ENCODE data around the gene ECE1. TPM values are rescaled to one million over a fixed set of nuclear protein-coding genes. Genes with fewer than 3 reads are reported as not detected.
"Not testable (repeated sequence)": the region's sequence is repeated elsewhere in the genome, so short reads cannot be mapped to it uniquely, and the experiment has no call there.

The ECE1 gene
- total RNA-seq, 4 donors from 2014 or later = 45.6 to 175 (median 59.1) TPM

DNA sequence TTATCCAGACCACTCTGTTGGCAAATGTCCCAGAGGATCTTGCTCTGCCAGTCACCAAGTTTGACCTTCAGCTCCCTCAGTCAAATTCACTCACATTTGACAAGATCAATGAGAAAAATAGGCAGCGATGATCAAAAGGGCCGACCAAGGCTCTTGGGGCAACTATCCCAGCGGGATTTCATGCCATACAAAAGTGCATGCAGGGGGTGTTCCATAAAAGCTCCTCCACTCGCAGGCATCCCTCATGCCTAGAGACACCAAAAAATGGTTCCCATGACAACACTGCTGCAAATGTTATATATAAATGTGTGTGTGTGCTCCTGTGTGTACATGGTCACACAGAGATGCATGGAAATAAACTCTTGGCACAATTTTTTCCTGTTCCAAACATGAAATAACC, 97.4 kb downstream of the ECE1 start:
- H3K4me1 ChIP-seq = no peaks in the 10 kb centered on the region
- H3K4me3 ChIP-seq = no peak overlapping the region
- intact Hi-C loops (cut with DNase I; ENCODE audit: low total_unique reads) = no loop called here
- no peak for TF ChIP-seq POLR2A (IDR thresholded peaks at IDR 0.05)
- TF ChIP-seq, protein P1, sequence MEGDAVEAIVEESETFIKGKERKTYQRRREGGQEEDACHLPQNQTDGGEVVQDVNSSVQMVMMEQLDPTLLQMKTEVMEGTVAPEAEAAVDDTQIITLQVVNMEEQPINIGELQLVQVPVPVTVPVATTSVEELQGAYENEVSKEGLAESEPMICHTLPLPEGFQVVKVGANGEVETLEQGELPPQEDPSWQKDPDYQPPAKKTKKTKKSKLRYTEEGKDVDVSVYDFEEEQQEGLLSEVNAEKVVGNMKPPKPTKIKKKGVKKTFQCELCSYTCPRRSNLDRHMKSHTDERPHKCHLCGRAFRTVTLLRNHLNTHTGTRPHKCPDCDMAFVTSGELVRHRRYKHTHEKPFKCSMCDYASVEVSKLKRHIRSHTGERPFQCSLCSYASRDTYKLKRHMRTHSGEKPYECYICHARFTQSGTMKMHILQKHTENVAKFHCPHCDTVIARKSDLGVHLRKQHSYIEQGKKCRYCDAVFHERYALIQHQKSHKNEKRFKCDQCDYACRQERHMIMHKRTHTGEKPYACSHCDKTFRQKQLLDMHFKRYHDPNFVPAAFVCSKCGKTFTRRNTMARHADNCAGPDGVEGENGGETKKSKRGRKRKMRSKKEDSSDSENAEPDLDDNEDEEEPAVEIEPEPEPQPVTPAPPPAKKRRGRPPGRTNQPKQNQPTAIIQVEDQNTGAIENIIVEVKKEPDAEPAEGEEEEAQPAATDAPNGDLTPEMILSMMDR (IDR thresholded peaks at IDR 0.05) = no peak
- H3K9me3 ChIP-seq = no peaks in the 10 kb centered on the region
- no peaks in the 10 kb centered on the region for H3K27me3 ChIP-seq
- no peaks in the 10 kb centered on the region for H3K36me3 ChIP-seq
- DNase-seq = no peak
- H3K27ac ChIP-seq = no peak overlapping the region

DNA sequence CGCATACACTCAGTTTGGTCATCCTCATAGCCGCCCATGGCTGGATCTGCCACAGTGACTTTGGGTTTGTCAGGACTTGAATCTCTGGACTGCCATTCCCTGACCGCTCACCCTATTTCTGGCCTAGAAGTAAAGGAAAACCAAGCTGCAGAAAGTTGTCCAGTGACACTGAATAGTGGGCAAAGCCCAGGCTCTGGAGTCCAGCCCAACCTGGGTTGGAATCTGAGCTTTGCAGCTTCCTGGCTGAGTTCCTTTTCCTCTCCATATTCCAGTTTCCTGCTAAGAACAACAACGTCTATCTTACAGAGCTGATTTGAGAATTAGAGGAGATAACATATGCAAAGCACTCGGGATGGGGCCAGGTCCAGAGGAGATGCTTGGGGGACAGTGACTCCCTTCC, 98.0 kb downstream of the ECE1 start:
- intact Hi-C loops (cut with DNase I; ENCODE audit: low total_unique reads) = no loop called here

DNA sequence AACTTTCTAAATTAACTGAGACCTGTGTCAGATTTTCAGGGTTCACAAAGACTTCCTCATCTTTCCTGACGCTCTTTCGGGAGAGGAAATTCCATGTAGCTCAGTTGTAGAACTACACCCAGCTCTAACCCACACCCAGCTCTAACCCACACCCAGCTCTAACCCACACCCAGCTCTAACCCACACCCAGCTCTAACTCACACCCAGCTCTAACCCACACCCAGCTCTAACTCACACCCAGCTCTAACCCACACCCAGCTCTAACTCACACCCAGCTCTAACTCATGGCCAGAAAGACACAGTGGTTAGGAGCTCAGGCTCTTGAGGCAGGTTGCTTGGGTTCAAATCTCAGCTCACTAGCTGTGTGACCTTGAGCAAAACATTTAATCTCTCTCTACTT, 99.5 kb downstream of the ECE1 start:
- H3K4me1 ChIP-seq; H3K4me3 ChIP-seq; intact Hi-C loops (cut with DNase I; ENCODE audit: low total_unique reads); H3K27ac ChIP-seq; H3K27me3 ChIP-seq; DNase-seq; H3K36me3 ChIP-seq; H3K9me3 ChIP-seq: not testable (repeated sequence)

More for the DNA sequence above, 98.0 kb downstream of the ECE1 start:
- no peaks in the 10 kb centered on the region for H3K36me3 ChIP-seq
- no peaks in the 10 kb centered on the region for H3K27me3 ChIP-seq
- H3K4me1 ChIP-seq = no peaks in the 10 kb centered on the region
- DNase-seq = no peak
- H3K27ac ChIP-seq = no peak overlapping the region
- no peak overlapping the region for H3K4me3 ChIP-seq
- TF ChIP-seq POLR2A (IDR thresholded peaks at IDR 0.05) = no peak
- TF ChIP-seq, protein P1 (IDR thresholded peaks at IDR 0.05) = no peak
- H3K9me3 ChIP-seq = no peaks in the 10 kb centered on the region

DNA sequence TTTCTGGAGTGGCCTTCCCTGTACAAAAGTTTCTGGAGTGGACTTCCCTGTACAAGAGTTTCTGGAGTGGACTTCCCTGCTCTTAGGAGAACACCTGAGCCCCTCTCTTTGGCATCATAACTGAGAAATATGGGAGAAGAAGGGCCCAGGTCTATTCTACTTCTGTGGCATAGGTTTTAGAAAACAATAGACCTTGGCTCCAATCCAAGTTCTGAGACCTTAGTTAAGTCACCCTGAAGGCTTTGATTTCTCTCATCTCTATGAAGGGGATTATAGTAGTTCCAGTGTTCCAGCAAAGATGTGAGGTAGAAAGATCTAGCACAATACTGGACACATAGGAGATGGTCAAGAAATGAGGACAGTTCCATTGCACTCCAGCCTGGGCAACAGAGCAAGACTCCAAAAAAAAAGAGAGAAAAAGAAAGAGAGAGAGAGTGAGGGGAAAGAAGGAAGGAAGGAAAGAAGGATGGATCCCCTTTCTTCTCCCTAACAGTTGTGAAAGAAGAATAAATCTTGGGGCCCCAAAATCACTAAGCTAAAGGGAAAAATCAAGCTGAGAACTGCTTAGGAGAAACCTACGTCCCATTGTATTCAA, 100.3 kb downstream of the ECE1 start:
- H3K27me3 ChIP-seq = no peaks in the 10 kb centered on the region
- H3K36me3 ChIP-seq = no peaks in the 10 kb centered on the region
- H3K27ac ChIP-seq = no peak overlapping the region
- no peaks in the 10 kb centered on the region for H3K4me1 ChIP-seq
- intact Hi-C loops (cut with DNase I; ENCODE audit: low total_unique reads) = no loop called here
- no peaks in the 10 kb centered on the region for H3K9me3 ChIP-seq
- DNase-seq = no peak
- no peak for TF ChIP-seq POLR2A (IDR thresholded peaks at IDR 0.05)
- TF ChIP-seq, protein P1 (IDR thresholded peaks at IDR 0.05) = no peak
- no peak overlapping the region for H3K4me3 ChIP-seq

DNA sequence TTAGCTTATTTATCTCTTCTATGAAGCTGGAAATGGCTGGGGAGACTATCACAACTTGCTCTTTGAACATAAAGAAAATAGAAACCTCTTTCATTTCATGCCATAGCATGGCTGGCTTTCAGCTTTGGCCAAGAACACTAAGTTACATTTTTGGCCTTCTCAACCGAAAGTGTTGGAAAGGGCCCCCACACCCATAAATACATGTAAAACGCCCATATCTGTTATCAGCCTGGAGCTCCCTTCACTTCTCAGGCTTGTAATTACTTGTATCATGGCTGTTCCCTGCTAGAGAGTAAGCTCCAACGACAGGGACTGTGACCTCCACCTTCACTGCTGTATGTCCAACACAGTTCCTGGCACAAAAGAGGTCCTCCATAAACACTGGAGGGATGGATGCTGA, 100.8 kb downstream of the ECE1 start:
- no peak overlapping the region for H3K27ac ChIP-seq
- H3K27me3 ChIP-seq = no peaks in the 10 kb centered on the region
- no peaks in the 10 kb centered on the region for H3K4me1 ChIP-seq
- no peak overlapping the region for H3K4me3 ChIP-seq
- no peaks in the 10 kb centered on the region for H3K9me3 ChIP-seq
- no peak for DNase-seq
- intact Hi-C loops (cut with DNase I; ENCODE audit: low total_unique reads) = no loop called here
- no peaks in the 10 kb centered on the region for H3K36me3 ChIP-seq
- TF ChIP-seq, protein P1 (IDR thresholded peaks at IDR 0.05) = no peak
- TF ChIP-seq POLR2A (IDR thresholded peaks at IDR 0.05) = no peak

DNA sequence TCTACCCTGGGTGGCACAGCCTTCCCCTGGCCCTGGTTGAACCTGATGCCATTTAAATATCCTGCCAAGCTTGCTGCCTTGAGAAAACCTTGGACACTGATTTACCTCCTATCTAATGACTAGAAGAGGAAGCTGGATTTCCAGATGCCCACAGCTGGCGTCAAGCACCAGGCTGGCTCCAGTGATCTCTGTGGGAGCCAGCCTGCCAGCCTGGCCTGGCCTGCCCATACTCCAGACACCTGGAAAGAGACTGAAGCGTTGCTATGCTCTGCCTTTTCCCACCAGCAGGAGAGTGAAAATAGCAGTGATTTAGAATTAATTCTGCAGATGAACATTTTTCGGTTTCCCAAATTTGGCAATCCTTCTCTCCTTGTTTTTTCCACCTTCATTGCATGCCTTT, 102.0 kb downstream of the ECE1 start:
- H3K36me3 ChIP-seq = no peaks in the 10 kb centered on the region
- DNase-seq = no peak
- no peaks in the 10 kb centered on the region for H3K27me3 ChIP-seq
- intact Hi-C loops (cut with DNase I; ENCODE audit: low total_unique reads) = no loop called here
- TF ChIP-seq, protein P1 (IDR thresholded peaks at IDR 0.05) = no peak
- no peak for TF ChIP-seq POLR2A (IDR thresholded peaks at IDR 0.05)
- no peak overlapping the region for H3K4me3 ChIP-seq
- no peak overlapping the region for H3K27ac ChIP-seq
- H3K4me1 ChIP-seq = no peaks in the 10 kb centered on the region
- H3K9me3 ChIP-seq = no peaks in the 10 kb centered on the region

Data from uterus (tissue), 4 donors.